Activated T-cell treated with anti-CD3 and anti-CD28 coated beads for 1 hour (primary cell): ENCODE data around the gene LSAMP.

Experiments
- DNase-seq: peaks from one replicate; pipeline ENCODE4 v3.0.0-alpha.2; 2020; ENCODE audit warnings: low read depth

The LSAMP gene

DNA sequence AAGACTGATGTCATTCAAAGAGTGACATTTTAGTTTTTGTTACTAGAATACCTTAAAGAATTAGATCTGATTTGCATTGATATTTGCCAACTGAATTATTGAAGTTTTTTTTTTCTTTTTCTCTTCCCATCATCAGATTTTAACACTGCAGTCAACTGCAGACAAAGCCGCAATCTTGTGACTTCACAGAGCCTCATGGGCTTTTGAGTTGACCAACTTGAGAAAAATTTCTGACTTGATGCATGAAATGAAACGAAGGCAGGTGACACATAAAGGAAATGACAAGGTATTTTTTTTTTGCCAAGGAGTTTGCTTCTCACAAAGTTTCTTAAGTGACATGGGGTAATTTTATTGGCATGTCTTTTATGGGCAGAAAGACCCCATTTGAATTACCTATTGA lies 438.3 kb downstream of the LSAMP start:
- DNase-seq = no peak

- no peak for DNase-seq
These were observed 439.9 kb downstream of the LSAMP start for GRCh38 chr3:116005404-116005803.

DNA sequence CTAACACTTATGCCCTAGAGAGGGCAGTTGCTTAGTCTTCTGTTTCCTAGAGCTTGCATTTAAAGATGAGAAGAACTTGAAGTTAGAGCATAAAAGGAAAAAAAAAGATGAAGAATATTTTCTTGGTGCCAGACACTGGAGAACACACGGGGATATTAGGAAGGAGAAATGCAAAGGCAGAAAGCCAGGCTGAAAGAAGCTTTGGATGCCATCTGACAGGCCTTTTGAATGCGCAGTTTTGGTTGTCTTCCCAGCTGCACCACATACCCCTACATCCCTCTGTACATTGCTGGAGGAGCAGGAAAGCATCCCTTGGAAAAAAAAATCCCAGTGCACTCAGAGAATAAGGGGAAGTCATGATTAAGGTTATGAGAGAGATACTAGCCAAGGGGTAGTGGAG lies 443.1 kb downstream of the LSAMP start:
- no peak for DNase-seq

- no peak for DNase-seq
These were observed 444.1 kb downstream of the LSAMP start for GRCh38 chr3:116001151-116001621.

DNA sequence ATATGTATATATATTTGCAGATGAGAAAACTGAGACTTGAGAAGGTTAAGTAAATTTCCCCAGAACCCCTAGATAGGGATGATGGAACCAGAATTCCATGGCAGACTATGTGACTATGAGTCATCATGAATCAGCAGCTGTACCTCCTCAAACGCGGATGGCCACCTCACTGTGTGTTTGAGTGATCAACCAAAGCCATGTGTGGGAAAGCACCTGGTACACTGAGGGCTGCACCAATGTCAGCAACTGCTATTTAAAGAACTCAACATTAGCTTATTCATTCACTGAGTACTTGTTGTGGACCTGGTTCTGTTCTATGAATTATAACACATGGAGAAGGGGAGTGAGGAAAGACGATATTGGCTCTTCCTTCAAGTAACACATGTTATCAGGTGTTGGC lies 445.0 kb downstream of the LSAMP start:
- DNase-seq = no peak

DNA sequence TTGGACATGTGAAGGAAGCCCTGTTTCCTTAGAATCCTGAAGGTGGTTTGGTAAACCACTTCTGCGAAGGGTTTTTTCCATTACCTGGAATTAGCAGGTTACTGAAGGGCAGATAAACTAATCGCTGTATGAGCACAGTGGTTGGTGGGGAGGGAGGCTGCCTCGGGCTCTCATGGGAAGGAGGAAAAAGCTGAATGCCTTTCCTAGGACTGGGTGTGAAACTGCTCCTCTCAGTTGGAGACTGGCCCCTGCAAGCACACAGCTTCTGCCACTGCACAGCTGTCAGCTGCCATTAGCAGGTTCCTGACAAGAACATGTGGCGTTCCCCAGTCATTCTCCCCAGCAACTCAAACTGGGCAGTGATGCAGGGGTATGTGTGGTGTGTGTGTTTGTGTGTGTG lies 445.7 kb downstream of the LSAMP start:
- DNase-seq = no peak

DNA sequence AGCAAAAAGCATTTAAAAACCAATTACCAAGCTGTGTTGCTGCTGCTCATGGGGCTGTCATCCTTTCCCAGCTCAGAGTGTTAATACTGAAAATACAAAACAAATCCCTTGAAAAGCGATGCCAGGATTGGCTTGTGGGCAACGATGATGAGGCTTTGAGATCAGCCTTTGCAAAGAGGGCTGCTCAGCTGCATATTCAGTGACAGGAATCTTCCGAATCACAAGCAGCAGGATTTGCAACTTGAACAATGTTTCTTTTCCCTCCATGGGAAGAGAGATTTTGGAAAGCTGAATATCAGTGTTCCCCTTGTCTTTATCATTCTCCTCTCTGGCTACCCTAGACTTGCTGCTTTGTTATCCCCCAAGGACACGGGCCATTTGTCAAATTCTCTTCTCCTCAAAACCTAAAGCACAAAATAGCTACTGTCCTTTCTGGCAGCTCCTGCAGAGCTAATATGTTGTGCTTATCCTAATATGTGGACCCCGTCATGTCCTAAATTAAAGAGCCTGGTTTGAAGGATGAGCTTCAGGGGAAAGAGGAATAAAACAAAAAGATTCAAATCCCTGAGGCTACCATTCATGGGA lies 446.2 kb downstream of the LSAMP start:
- no peak for DNase-seq

DNA sequence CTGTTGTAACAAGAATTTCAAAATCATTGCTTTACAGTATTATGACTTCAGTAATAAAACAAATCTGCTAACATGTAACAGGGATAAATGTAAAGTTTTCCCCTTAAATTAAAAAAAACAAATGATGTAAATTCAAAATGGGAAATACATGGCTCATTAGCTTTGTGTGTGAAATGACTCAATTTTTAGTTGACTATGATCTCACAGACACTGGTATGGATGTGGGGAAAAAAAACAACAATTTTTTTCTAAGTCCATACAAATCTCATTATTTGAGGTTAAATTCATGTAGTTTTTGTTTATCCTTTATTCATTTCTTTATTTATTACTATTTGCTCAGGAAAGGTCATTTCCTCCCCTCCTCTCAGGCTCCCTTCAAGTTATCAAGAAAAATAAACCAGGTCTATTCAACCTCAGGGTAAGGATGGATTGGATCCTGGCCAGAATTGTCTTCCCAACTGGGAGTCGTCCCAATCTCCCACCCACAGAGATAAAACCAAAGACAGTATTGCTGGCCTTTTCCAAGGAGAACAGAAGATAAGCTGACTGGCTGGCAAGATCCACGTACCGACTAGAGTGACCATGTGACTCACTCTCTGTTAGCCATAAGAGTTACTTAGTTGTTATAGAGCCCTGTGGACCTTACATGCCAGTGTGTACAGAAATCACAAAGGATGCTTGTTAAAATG lies 448.7 kb downstream of the LSAMP start:
- DNase-seq = no peak

DNA sequence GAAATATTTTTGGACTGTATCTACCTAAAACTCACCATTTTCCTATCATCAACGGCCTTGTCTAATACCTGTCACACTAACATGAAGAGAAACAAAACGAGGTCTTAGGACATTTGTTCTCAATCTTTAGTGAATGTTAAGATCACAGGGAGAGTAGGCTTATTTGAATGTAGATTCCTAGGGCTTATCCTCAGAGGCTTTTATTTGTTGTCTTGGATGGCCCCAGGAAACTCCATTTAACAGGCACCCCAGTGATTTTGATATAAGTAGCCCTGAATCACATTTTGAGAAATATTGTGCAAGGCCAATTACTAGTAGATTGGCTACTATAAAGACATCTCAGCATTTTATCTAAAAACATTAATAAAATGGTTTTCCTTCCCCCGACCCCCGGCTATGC lies 454.6 kb downstream of the LSAMP start:
- no peak for DNase-seq

DNA sequence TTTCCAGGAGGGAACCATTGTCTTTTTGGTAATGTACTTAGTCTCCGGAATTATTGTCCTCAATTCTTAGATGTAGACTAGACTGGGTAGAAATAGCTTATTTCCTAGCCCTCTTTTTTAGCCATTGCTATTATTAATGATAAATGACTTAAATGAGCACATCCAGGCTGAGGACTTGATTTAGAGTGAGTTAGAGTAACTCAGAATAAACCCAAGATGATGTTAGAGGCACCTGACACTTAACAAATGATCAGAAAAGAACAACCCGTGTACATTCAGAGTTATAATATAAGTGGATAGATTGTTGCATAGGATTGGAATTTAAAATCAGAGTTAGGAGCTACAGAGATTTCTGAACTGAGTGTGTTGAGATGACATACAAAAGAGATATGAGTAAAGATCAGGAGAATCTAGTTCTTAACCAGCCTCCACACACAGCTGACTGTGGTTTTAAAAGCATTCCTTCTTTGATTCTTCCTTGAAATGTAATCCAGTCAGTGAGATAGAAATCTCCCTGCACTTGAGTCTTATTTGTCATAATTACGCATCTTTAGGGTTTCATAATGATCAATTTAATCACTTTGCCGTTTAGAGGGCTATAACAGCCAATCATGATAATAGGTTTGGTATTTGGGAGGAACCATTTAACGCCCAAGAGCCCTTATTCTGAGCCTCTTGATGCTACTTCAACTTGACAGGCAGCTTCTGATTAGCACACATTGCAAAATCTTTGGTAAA lies 455.4 kb downstream of the LSAMP start:
- no peak for DNase-seq

GRCh38 chr3:115986555-115987207 lies 458.6 kb downstream of the LSAMP start:
- no peak for DNase-seq

DNA sequence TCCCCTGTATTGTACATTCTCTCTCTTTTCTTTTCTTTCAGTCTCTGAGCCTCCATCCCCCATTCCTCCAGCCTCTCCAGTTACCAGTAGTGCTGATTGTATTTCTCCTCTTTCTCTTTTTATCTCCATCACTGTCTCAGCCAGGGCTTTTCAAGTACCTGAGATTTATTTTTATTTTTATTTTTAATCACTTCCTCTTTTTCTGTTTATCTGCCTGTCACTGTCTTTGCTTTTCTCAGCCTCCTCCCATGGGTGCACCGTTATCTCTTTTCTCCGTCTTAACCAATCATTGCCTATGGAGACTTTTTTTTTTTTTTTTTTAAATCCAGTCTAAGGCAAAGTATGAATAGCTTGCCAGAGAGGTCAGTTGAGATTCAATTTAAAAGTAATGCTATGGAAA lies 462.7 kb downstream of the LSAMP start:
- DNase-seq = no peak

DNA sequence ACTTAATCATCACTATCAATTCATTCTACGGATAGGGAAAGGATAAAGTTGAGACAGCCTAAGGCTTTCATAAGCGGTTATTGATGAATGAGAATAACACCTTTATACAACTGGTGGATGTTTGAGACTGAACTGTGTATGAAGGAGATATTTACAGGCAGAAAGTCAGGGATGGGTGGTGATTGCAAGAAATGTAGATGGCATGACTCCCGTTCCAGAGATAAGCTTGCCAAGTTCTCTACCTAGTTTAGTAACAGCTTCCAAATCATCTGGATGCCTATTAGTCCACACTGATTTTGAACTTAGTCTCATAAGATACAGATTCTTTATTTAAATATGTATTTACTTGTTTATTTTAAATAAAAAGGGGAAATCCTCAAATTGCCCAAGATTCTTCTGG lies 463.2 kb downstream of the LSAMP start:
- DNase-seq = no peak

DNA sequence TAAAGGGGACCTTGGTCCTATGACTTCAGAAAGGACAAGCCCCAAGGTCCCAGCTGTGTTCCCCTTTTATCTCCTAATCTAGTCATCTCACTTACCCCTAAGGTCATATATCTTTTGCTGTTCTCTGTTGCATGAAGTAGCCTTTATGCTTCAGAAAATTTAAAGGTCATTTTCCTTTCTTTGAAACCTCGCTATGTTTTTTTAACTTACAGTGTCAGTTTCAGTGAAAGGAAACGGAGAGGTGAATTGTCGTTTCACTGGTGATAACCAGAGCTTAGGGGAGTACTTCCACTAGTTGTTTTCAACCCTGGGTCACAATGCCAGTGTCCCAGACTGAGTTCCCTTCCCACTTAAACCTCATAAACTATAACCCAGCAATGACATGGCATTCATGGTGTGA lies 464.6 kb downstream of the LSAMP start:
- DNase-seq = no peak

GRCh38 chr3:115977866-115978265 lies 467.4 kb downstream of the LSAMP start:
- DNase-seq = no peak

DNA sequence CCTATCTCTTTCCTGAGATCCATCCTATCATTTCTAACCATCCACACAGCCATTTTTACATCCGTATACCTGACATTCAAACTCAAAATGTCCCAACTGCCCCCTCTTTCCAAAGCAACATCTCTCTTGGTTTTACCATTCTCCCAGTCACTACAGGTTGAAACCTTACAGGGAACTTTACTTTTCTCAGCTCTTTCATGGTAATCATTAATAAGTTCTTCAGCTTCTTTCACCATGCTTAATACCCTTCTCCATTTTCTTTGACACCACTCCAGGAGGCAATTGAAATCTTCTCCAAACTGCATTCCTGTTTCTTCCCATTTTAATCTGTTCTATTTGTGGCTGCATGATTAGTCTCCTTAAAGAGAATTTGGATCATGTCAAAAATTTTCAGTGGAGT lies 469.5 kb downstream of the LSAMP start:
- DNase-seq = no peak

DNA sequence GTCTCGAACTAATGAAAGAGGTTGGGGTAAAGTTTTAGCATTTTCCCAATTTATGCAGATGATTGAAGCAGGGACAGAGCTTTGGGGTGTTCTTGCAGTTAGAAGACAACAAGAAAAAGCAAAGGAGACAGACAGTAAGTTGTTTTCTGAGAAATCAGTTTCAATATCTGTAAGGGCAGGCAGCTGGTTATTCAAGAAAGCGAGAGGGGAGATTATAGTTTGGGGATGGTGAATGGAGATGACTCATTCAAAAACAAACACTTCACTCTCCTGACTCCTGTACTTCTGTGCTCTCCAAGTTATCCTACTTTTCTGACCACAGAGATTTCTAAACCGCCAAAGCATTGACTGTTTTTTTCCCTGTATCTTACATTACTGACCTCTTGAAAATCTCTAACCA lies 469.9 kb downstream of the LSAMP start:
- no peak for DNase-seq

- no peak for DNase-seq
These were observed 470.3 kb downstream of the LSAMP start for GRCh38 chr3:115974940-115975339.

- DNase-seq = no peak
These were observed 476.4 kb downstream of the LSAMP start for GRCh38 chr3:115968871-115969270.

DNA sequence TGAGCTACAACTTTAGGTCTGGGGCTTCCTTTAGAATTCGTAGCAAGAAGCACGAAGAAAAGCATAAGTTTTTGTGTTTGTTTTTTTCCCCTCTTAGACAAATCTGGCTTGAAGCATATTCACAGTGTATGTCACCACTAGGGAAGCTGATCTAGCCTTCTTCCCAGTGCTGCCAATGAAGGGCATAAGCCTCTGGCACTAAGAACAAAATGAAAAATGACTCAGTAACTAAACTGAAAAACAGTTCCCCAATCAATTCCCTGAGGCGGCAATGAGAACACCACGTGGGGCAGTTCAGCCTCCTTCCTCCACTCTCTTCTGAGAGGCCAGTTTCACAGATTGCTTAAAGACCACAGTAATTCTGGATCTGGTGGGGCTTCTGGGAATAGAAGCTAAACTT lies 483.9 kb downstream of the LSAMP start:
- no peak for DNase-seq

GRCh38 chr3:115960799-115961198 lies 484.5 kb downstream of the LSAMP start:
- DNase-seq = no peak

- no peak for DNase-seq
These were observed 486.8 kb downstream of the LSAMP start for GRCh38 chr3:115958526-115958925.

- DNase-seq = no peak
These were observed 498.0 kb downstream of the LSAMP start for GRCh38 chr3:115947325-115947724.
